Measurements from ENCODE around the gene CDCA7.
"Not testable (repeated sequence)": the region's sequence is repeated elsewhere in the genome, so short reads cannot be mapped to it uniquely, and the experiment has no call there.

CDCA7 gene

DNA sequence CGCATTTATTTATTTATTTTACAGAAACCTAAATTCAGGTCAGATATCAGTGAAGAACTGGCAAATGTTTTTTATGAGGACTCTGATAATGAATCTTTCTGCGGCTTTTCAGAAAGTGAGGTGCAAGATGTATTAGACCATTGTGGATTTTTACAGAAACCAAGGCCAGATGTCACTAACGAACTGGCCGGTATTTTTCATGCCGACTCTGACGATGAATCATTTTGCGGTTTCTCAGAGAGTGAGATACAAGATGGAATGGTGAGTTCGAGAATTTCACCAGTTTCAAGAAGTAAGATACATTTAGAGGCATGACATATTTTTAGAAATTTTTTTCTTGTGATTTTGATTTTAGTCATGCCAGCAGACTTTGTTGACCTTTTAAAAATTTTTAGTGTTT, 4.6 kb downstream of the CDCA7 start:
- DNase-seq (ENCODE audit: low spot score) = no peak

DNA sequence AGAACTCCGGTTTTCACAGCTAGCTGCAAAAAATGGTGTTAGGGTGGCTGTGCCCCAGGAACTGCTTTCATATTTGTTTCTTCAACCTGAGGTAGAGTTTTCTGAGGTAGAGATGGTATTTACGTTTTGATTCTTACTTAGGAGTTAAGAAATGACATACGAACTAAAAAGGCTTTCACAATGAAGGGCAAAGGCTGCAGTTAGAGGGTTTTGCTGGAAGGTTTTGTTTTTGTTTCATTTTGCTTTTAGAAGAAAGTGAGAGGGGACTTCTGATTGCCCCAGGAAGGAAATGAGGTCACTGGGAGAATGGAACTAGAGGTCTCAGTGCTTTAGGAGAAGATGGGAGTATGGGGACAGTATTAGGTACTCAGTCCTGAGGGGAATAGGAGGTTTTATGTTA, 15.5 kb downstream of the CDCA7 start:
- DNase-seq (ENCODE audit: low spot score) = no peak

DNA sequence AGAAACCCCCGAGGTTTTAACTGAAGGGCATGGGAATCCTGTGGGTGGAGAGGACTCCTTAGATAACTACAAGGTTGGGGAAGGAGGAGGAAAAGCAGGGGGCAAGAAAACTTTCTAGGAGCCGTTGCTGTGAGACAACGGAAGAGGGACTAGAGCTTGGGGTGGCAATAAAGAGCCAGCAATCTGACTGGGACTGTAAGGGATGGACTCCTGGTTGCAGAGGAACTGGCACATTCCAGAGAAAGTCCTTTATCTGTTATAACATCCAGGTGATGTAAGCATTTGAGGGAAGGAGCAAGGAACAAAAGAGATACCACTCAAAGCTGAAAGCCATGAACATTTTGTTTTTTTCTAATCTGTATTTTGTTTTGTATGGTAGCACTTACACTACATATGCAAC, 16.4 kb downstream of the CDCA7 start:
- no peak for DNase-seq (ENCODE audit: low spot score)

DNA sequence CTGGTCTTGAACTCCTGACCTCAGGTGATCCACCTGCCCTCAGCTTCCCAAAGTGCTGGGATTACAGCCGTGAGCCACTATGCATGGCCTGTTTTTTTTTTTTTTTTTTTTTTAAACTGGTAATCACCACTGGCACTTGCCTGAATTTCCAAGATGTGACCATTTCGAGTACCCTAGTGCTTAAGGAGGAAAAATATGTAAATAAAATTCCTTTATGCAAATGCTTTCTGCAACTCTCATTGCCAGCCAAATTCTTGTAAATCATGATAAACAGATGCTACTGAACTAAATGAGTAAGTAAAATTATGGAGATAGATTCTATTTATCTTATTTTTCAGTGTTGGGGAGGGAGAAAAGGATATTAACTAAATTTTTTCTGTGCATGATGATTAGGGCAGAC, 18.6 kb downstream of the CDCA7 start:
- DNase-seq (ENCODE audit: low spot score) = no peak

DNA sequence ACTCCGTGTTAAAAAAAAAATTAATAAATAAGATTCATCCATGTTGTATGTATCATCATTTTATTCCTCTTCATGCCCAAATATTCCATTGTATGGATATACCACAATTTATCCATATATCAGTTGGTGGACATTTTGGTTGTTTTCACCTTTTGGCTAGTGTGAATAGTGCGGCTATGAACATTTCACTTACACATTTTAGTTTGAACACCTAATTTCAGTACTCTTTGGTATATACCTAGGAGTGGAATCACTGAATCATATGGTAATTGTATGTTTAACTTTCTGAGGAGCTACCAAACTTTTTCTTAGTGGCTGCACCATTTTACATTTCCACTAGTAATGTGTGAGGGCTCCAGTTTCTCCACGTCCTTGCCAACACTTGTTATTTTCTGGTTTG, 20.0 kb downstream of the CDCA7 start:
- no peak for DNase-seq (ENCODE audit: low spot score)

DNA sequence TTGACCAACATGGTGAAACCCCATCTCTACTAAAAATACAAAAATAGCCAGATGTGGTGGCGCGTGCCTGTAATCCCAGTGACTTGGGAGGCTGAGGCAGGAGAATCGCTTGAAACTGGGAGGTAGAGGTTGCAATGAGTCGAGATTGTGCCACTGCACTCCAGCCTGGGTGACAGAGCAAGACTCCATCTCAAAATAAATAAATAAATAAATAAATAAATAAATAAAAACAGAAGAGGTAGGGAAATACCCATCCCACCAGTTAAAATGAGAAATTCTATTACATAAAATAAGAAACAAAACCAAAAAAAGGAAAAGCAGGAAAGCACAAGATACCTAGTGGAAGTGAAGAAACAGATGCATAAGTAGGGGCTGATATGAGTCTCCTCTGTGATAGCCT, 30.9 kb downstream of the CDCA7 start:
- DNase-seq (ENCODE audit: low spot score) = not testable (repeated sequence)

DNA sequence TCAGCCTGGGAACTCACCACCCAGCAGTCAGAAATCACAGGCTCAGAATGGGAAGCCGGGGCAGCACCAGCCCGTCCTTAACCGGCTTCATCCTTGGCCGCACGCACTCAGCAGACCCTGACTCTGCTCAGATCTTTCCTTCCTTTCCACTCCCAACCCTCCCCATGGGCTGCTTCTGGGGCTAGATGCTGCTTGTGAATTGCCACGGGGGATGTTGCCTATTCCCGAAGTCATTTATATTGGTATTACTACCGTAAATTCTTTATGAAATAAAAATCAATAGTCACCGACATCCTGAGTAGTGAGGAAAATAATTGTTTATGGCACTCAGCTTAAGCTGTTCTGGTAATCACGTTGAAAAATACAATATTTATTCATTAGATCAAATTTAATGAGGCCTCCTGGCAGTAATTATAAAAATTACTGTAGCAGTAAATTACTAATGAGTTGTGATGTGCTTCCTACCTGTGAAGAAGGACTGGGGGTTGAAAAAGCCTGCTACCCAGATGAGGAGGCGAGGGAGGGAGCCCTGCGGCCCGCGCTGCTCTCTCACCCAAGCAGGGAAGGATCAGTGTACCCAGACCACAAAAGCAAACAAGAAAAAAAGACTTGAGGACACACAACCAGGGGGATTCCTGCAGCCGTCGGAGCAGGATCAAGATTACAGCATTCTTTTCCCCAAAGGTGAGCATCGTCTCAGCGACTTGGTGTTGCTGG, 31.5 kb downstream of the CDCA7 start:
- DNase-seq (ENCODE audit: low spot score) = peak; percentile 23

DNA sequence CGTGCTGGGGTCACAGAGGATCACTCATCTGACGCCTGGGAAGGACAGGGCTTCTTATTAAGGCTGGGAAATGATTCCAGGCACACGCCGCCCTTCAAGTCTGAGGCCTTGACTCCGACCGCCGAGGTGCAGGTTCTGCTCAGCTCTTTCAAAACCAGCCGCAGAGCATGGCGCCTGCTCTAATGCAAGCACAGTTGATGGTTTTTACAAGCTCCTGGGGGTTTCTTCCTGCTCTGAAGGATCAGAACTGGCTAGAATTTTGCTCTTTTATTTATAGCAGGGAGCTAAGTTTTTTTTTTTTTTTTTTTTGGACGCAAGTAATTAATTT, 32.0 kb downstream of the CDCA7 start:
- DNase-seq (ENCODE audit: low spot score) = no peak

DNA sequence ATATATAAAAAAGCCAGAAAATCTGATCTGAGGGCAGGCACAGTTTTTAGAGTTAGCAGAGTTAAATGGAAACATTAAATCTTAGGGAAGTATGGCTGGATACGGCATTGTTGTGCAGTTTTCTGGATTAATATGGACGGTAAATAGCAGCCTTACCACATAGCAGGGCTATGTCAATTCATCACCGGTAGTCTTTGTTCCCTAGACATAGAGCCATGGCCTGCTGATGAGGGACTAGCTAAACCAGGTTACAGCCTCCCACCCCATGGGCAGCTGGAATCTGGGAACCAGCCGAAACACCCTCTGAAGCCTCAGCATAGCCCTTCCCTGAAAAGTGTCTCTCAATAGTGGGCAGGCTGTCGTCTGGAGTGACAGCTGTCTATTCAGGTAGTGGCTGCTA, 32.4 kb downstream of the CDCA7 start:
- DNase-seq (ENCODE audit: low spot score) = no peak

- DNase-seq (ENCODE audit: low spot score) = no peak
Observed at GRCh38 chr2:173387660-173388059, 33.0 kb downstream of the CDCA7 start.

GRCh38 chr2:173388795-173389194, 34.1 kb downstream of the CDCA7 start:
- DNase-seq (ENCODE audit: low spot score) = no peak

GRCh38 chr2:173390036-173390435, 35.4 kb downstream of the CDCA7 start:
- DNase-seq (ENCODE audit: low spot score) = no peak

DNA sequence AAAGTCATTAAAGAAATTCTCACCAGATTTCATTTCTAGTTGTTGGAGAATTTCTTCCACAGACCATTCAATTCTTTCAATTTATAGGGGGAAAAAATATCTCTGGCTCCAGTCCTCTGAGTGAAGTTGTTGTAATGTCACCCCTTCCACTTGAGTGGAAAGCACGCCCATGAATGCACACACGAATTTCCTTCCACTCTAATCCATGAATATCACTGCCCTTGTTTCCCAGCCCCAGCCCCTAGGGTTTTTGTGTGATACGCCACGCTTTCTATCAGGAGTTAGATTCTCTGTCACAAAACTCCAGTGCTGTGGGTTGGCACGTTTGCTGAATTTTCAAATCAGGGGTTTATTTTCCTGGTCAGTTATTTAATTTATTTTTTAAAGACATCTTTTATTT, 38.1 kb downstream of the CDCA7 start:
- DNase-seq (ENCODE audit: low spot score) = no peak

- no peak for DNase-seq (ENCODE audit: low spot score)
Observed at GRCh38 chr2:173393186-173393585, 38.5 kb downstream of the CDCA7 start.

- DNase-seq (ENCODE audit: low spot score) = no peak
Observed at GRCh38 chr2:173393636-173394035, 39.0 kb downstream of the CDCA7 start.

DNA sequence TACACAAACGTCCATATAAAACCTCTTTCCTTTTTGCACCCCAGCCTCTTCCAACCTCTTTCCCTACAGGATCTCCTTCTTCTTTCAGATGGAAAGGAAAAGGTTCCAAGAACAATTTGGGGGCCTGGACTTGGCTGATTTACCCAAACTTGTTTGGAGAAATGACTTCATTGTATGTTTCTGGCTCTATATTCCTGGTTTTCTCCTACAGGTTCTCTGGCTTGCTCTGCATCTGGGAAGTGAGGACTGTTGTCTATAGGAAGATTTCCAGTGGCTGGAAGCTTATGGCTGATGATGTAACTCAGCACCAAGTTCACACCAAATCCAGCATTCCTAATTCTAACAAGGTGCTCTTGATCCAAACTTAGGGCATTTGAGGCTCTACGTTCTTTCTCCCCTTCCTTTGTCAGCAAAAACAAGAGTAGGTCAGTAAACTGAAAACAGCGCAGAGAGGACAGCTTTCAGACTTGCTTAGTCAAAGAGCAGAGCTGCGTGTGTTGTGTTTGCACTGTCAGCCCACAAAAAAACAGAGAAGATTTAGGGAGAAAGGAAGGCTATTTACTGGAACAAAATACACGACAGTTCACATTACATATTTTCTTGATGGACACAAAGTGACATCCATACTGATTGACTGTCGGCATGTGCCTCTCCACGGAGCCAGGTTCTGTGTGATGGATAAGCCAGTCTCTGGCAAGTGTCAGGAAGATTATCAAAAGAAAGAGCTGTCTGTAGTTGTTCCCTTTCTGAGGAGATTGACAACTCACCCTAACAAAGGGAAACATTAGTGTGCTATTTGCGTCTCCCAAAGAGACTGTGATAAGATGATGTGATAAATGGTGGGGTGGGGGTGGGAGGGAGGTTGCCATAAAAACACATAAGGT, 39.7 kb downstream of the CDCA7 start:
- no peak for DNase-seq (ENCODE audit: low spot score)

- DNase-seq (ENCODE audit: low spot score) = no peak
Observed at GRCh38 chr2:173395567-173396351, 41.1 kb downstream of the CDCA7 start.

DNA sequence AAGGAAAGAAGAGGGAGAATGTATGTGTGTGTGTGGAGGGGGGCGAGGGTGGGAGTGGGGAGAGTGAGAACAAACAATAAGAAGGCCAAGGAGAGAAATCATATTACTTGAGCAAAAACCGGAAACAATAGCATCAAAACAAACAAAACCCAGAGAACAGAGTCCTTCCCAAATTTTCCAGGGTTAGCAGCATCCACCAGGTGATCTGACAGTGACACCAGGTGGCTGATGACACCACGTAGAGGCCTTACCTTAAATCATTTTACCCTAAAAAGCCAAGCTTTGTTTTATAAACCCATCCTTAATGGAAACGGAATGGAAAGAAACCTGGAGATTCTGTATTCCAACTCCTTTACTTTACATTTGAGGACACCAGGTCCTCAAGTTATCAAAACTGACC, 42.9 kb downstream of the CDCA7 start:
- DNase-seq (ENCODE audit: low spot score) = peak; percentile 28

DNA sequence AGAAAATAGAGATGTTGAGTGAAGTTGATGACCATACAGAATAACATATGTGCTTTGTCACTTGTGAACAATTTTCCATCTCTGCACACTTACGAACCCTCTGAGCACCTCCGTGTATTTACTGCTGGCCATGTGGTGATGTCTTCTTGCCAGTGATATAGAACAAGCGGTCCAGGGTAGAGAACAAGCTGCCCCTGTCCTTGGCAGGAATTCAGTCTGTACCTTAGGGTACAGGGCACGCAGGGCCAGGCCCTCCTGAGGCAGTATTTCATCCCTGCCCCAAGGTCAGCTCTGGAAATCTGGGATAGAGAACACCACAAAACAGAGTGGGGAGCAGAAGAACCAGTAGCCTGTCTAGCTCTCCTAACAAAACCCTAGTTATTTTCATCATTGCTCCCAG, 44.6 kb downstream of the CDCA7 start:
- no peak for DNase-seq (ENCODE audit: low spot score)

- peak; percentile 33 for DNase-seq (ENCODE audit: low spot score)
Observed at GRCh38 chr2:173400760-173401159, 46.1 kb downstream of the CDCA7 start.

GRCh38 chr2:173401716-173402326, 47.1 kb downstream of the CDCA7 start:
- DNase-seq (ENCODE audit: low spot score) = no peak

- DNase-seq (ENCODE audit: low spot score) = peak; percentile 81
Observed at GRCh38 chr2:173402405-173402974, 47.8 kb downstream of the CDCA7 start.
